Activated CD4-positive, CD25-positive, alpha-beta regulatory T cell treated with anti-CD3 and anti-CD28 coated beads, Interleukin-2, amount 50 U/mL, for 24 hours (primary cell): ENCODE data around the gene LINC00237.
A peak's percentile ranks its signal among the peaks of the same experiment; 100 is the strongest.

Source experiments
- ATAC-seq, 2 donors: fragments of 150-1000 bp; cut with Tn5 transposase; one replicate each; pipeline ENCODE4 v1.10.0; 2021; ENCODE audit warnings: mild to moderate bottlenecking in 1 of 2, moderate library complexity in 1 of 2

Gene LINC00237

GRCh38 chr20:21125072-21125848, 19.1 kb upstream of the LINC00237 start:
- ATAC-seq = no peak

- ATAC-seq = no peak
Observed at GRCh38 chr20:21124190-21124589, 18.0 kb upstream of the LINC00237 start.

GRCh38 chr20:21118782-21119181, 12.6 kb upstream of the LINC00237 start:
- no peak for ATAC-seq

- ATAC-seq = no peak
Observed at GRCh38 chr20:21118138-21118537, 12.0 kb upstream of the LINC00237 start.

- no peak for ATAC-seq
Observed at GRCh38 chr20:21117521-21117920, 11.4 kb upstream of the LINC00237 start.

GRCh38 chr20:21114584-21114983, 8.4 kb upstream of the LINC00237 start:
- no peak for ATAC-seq

GRCh38 chr20:21113697-21114096, 7.5 kb upstream of the LINC00237 start:
- ATAC-seq = no peak

- no peak for ATAC-seq
Observed at GRCh38 chr20:21111416-21111815, 5.3 kb upstream of the LINC00237 start.

- ATAC-seq = no peak
Observed at GRCh38 chr20:21110811-21111210, 4.7 kb upstream of the LINC00237 start.

- ATAC-seq = no peak
Observed at GRCh38 chr20:21109144-21109543, 3.0 kb upstream of the LINC00237 start.

- no peak for ATAC-seq
Observed at GRCh38 chr20:21105429-21106170, 558 bp downstream of the LINC00237 start.

- no peak for ATAC-seq
Observed at GRCh38 chr20:21104921-21105320, 1.2 kb downstream of the LINC00237 start.

GRCh38 chr20:21104466-21104761, 1.7 kb downstream of the LINC00237 start:
- no peak for ATAC-seq

- no peak for ATAC-seq
Observed at GRCh38 chr20:21103582-21104465, 2.3 kb downstream of the LINC00237 start.

GRCh38 chr20:21102603-21103311, 3.4 kb downstream of the LINC00237 start:
- peak; percentile 21 to 38 for ATAC-seq

- ATAC-seq = no peak
Observed at GRCh38 chr20:21101932-21102575, 4.1 kb downstream of the LINC00237 start.

- ATAC-seq = no peak
Observed at GRCh38 chr20:21101453-21101931, 4.7 kb downstream of the LINC00237 start.

- ATAC-seq = no peak
Observed at GRCh38 chr20:21100578-21101452, 5.3 kb downstream of the LINC00237 start.

- ATAC-seq = peak; percentile 57 to 75
Observed at GRCh38 chr20:21099751-21100577, 6.2 kb downstream of the LINC00237 start.
